ENCODE data around the gene CYP1A2.
"Not testable (repeated sequence)": the region's sequence is repeated elsewhere in the genome, so short reads cannot be mapped to it uniquely, and the experiment has no call there.

CYP1A2 gene

DNA sequence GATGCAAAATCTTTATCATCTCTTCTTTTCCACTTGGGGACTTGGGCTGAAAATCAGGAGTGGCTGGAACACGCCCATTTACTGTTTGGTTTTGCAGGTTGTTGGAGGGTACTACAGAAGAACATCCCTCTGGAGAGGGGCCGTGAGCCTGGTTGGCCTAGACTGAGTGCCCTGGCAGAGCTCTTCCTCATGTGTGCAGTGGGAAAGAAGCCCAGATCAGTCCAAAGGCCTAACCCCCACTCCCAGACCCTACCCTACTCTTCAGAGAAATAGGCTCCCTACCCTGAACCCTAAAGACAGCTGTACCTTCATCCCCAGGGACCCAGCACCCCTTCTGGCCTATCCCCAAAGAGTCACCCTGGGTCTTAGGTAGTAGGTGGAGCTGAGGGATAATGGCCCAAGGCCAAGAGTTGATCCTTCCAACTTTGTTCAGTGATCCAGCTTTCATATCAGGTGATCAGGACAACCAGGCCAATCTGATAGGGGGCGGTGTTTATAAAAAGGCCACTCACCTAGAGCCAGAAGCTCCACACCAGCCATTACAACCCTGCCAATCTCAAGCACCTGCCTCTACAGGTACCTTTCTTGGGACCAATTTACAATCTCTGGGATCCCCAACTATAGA is at the start of gene CYP1A2:
TSS of gene CYP1A2 (plus strand) at position 524 of the 625 bp plus-strand sequence. CDS start 894 bp downstream, outside the sequence.
- DNase-seq (ENCODE audit: low spot score): no peak

- DNase-seq (ENCODE audit: low spot score): no peak
Measured at GRCh38 chr15:74709011-74709410, 39.6 kb upstream of the CYP1A2 start.

DNA sequence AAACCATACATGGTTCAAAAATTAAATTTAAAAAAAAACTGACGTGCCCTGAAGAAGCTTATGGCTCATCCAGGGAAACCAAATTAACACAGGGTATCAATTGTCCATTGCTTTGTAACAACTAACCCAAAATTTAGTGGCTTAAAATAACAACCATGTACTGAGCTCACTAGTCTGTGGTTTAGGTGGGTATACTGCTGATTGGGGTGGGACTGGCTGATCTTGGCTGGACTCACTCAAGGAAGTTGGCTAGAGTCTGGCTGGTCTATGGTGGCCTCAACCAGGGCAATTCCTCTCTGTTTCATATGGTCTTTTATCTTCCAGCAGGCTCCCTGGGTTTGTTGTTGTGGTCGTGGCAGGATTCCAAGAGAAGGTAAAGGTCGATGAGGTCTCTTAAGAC is 38.8 kb upstream of the CYP1A2 start:
- no peak for DNase-seq (ENCODE audit: low spot score)

DNA sequence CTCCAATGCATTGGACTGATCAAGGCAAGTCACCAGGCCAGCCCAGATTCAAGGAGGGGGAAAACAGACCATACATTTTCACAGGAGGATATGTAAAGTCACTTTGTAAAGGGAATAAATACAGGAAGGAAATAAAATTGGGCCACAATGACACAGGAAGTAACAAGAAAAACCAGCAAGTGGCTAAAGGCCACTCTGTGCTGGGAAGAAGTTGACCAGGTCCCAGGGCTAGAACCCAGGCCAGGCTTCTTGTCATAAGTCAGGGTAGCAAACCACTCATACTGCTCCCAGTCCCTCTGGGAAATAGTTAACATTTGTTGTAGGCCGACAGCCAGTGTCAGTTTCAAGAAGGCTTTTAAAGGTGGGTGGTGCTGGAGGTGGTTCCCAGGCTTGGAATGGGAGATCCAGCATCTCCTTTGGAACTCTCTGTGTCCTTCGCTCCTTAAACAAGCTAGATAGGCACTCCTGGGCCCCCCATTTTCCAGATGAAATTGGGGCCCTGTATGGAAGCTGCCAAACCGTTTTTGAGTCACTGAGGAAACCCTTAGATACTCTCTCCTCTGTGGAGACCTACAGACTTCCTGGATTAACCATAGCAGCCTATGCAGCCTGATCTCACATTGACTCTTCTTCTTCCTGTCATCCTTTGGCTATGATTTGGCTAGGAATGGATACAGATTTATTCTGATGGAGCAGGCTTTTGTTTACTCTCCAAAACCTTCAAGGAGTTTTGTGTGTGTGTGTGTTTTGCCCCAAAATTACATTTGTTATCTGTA is 38.1 kb upstream of the CYP1A2 start:
- no peak for DNase-seq (ENCODE audit: low spot score)

GRCh38 chr15:74712311-74712710 is 36.3 kb upstream of the CYP1A2 start:
- DNase-seq (ENCODE audit: low spot score): no peak

DNA sequence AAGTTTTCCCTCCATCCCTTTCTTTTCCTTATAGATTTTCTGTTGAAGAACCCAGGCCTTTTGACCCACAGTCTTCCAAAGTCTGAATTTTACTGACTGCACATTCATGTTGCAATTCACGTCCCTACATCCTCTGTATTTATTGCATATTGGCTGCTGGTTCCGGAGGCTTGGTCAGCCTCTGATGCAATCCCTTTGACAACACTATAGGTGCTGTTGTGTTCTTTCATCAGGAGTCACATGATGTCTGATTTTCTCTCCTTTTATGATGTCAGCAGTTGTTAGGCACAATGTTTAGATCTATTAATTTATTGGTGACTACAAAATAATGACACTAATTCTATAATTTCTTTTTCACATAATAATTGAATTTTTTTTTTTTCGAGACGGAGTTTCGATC is 32.0 kb upstream of the CYP1A2 start:
- no peak for DNase-seq (ENCODE audit: low spot score)

GRCh38 chr15:74722591-74722990 is 26.1 kb upstream of the CYP1A2 start:
- DNase-seq (ENCODE audit: low spot score): no peak

- no peak for DNase-seq (ENCODE audit: low spot score)
Measured at GRCh38 chr15:74723187-74723586, 25.5 kb upstream of the CYP1A2 start.

- DNase-seq (ENCODE audit: low spot score): peak; percentile 33
Measured at GRCh38 chr15:74723754-74724334, 24.8 kb upstream of the CYP1A2 start.

- DNase-seq (ENCODE audit: low spot score): no peak
Measured at GRCh38 chr15:74724570-74725224, 23.9 kb upstream of the CYP1A2 start.

- DNase-seq (ENCODE audit: low spot score): no peak
Measured at GRCh38 chr15:74725225-74725774, 23.3 kb upstream of the CYP1A2 start, which contains the start of gene CYP1A1. Gene CYP1A1 (minus strand): TSS chr15:74725528. CDS start chr15:74723097, 2,431 bp downstream.

DNA sequence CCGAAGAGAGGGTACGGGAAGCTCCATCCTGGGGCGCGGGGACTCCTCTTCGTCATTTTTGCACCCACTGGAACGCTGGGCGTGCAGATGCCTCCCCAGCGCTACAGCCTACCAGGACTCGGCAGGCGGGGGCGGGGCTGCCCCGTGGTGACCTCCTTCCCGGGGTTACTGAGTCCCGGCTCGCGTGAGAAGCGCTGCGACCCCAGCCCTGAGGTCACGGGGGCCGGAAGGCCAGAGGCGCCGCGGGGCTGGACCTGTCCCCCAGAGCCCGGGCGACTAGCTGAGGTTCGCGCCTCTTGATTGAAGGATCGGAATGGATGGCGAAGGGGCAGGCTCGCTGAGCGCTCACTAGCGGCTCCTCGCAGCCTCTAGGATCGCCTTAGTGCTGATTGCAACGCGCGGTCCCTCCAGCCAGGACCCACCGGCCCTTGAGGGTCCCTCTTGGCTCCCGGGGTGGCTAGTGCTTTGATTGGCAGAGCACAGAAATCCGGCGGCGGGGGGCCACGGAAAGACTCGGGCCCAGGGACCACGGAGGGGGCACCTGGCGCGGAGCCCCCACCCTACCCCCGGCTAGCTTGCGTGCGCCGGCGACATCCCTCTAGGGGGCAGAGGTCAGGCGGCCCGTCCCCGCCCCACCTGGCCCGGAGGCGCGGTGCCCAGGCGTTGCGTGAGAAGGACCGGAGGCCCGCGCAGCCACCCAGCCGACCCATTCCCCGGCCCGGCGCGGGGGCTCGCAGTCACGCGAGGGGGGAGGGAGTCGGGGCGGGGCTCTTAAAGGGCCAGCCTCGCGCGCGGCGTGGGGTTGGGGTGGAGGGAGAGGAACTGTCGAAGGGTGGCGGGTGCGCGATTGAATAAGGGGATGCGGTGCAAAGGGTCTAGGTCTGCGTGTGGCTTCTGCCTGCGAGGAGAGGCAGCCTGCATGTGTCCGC is 22.5 kb upstream of the CYP1A2 start:
- DNase-seq (ENCODE audit: low spot score): peak; percentile 42

GRCh38 chr15:74726774-74727164 is 21.9 kb upstream of the CYP1A2 start:
- no peak for DNase-seq (ENCODE audit: low spot score)

- no peak for DNase-seq (ENCODE audit: low spot score)
Measured at GRCh38 chr15:74727727-74728126, 20.9 kb upstream of the CYP1A2 start.

DNA sequence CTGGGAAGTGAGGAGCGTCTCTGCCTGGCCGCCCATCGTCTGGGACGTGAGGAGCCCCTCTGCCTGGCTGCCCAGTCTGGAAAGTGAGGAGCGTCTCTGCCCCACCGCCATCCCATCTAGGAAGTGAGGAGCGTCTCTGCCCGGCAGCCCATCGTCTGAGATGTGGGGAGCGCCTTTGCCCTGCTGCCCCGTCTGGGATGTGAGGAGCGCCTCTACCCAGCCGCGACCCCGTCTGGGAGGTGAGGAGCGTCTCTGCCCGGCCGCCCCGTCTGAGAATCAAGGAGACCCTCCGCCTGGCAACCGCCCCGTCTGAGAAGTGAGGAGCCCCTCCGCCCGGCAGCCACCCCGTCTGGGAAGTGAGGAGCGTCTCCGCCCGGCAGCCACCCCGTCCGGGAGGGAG is 19.9 kb upstream of the CYP1A2 start:
- DNase-seq (ENCODE audit: low spot score): not testable (repeated sequence)

DNA sequence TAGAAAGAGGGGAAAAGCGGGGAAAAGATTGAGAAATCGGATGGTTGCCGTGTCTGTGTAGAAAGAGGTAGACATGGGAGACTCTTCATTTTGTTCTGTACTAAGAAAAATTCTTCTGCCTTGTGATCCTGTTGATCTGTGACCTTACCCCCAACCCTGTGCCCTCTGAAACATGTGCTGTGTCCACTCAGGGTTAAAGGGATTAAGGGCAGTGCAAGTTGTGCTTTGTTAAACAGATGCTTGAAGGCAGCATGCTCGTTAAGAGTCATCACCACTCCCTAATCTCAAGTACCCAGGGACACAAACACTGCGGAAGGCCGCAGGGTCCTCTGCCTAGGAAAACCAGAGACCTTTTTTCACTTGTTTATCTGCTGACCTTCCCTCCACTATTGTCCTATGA is 19.3 kb upstream of the CYP1A2 start:
- not testable (repeated sequence) for DNase-seq (ENCODE audit: low spot score)

GRCh38 chr15:74730619-74731316 is 17.9 kb upstream of the CYP1A2 start:
- no peak for DNase-seq (ENCODE audit: low spot score)

- no peak for DNase-seq (ENCODE audit: low spot score)
Measured at GRCh38 chr15:74732846-74733245, 15.8 kb upstream of the CYP1A2 start.

DNA sequence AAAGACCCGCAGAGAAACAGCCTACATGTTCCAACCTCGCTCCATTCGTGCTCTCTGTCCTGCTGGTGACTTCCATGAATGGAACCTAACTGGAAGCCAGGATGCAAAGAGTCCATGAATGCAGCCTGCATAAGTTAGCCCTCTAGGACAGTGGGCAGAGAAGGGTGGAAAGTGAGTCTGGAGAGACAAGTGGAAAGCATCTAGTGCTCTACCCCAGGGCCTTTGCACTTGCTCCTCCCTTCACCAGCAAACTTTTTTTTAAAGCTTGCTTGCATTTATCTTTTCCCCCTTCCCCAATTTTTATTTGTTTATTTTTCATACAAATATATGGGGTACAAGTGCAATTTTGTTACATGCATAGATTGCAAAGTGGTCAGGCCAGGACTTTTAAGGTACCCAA is 15.4 kb upstream of the CYP1A2 start:
- DNase-seq (ENCODE audit: low spot score): no peak

- DNase-seq (ENCODE audit: low spot score): no peak
Measured at GRCh38 chr15:74735305-74735704, 13.3 kb upstream of the CYP1A2 start.

DNA sequence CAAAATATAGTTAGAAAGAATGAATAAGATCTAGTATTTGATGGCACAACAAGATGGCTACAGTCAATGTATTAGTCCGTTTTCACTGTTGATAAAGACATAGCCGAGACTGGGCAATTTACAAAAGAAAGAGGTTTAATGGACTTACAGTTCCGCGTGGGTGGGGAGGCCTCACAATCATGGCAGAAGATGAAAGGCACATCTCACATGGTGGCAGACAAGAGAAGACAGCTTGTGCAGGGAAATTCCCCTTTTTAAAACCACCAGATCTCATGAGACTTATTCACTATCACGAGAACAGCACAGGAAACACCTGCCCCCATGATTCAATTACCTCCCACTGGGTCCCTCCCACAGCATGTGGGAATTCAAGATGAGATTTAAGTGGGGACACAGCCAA is 10.4 kb upstream of the CYP1A2 start:
- DNase-seq (ENCODE audit: low spot score): not testable (repeated sequence)
